KMS-11 (cell line): Measurements from ENCODE around the gene MKX.

Experiments
- H2AFZ ChIP-seq: fragments of 200-600 bp; sonication (generic); 2 replicates; pipeline ENCODE4 v1.6.1; 2016; ENCODE audit warnings: antibody characterized with exemption, mixed run types, low read depth
- H3K27ac ChIP-seq: fragments of 200-600 bp; sonication (generic); 2 replicates; pipeline ENCODE4 v1.6.1; 2016; ENCODE audit warnings: mild to moderate bottlenecking, mixed run types
- H3K27me3 ChIP-seq: fragments of 200-600 bp; sonication (generic); 2 replicates; pipeline ENCODE4 v1.6.1; 2017; ENCODE audit warnings: mild to moderate bottlenecking, low read depth, mixed run types, moderate library complexity; ENCODE audit not compliant: insufficient read depth
- H3K36me3 ChIP-seq: fragments of 200-600 bp; sonication (generic); 2 replicates; pipeline ENCODE4 v1.6.1; 2017; ENCODE audit warnings: mild to moderate bottlenecking, mixed run types; ENCODE audit not compliant: insufficient read depth
- H3K4me1 ChIP-seq: fragments of 200-600 bp; sonication (generic); 2 replicates; pipeline ENCODE4 v1.6.1; 2016; ENCODE audit warnings: mild to moderate bottlenecking, low read depth, mixed run types; ENCODE audit not compliant: poor library complexity, severe bottlenecking
- H3K4me2 ChIP-seq: fragments of 200-600 bp; sonication (generic); 2 replicates; pipeline ENCODE4 v1.7.0; 2016; ENCODE audit warnings: mild to moderate bottlenecking, mixed run types
- H3K4me3 ChIP-seq: fragments of 200-600 bp; sonication (generic); IDR thresholded peaks from 2 replicates; pipeline ENCODE4 v1.6.1; 2017; ENCODE audit warnings: low read depth, low read length, mixed read lengths; ENCODE audit not compliant: insufficient read depth
- H3K79me2 ChIP-seq: fragments of 200-600 bp; sonication (generic); 2 replicates; pipeline ENCODE4 v1.6.1; 2016; ENCODE audit warnings: low read depth, mixed run types; ENCODE audit not compliant: insufficient read depth
- H3K9ac ChIP-seq: fragments of 200-600 bp; sonication (generic); 2 replicates; pipeline ENCODE4 v1.6.1; 2016; ENCODE audit warnings: mild to moderate bottlenecking, mixed run types
- H4K20me1 ChIP-seq: fragments of 200-600 bp; sonication (generic); 2 replicates; pipeline ENCODE4 v1.6.1; 2016; ENCODE audit warnings: mild to moderate bottlenecking, mixed run types; ENCODE audit not compliant: insufficient read depth
- CTCF ChIP-seq: fragments of 200-600 bp; sonication (generic); conservative IDR thresholded peaks from 2 replicates; pipeline ENCODE4 v1.6.1; 2017; ENCODE audit warnings: low read depth, mild to moderate bottlenecking, antibody characterized with exemption, low read length, moderate library complexity, mixed read lengths

MKX gene

GRCh38 chr10:27692663-27693062, 53.0 kb downstream of the MKX start:
- Histone ChIP-seq H3K4me2 (no peak overlapping the region), H3K36me3 (no peaks in the 10 kb centered on the region), H4K20me1 (no peaks in the 10 kb centered on the region), H3K27ac (no peak overlapping the region), H3K9ac (no peak overlapping the region), H3K4me3 (no peak overlapping the region), H3K79me2 (no peaks in the 10 kb centered on the region), H3K27me3 (no peaks in the 10 kb centered on the region), H2AFZ (no peak overlapping the region), H3K4me1 (no peaks in the 10 kb centered on the region)
- no peak for TF ChIP-seq CTCF

GRCh38 chr10:27688991-27689390, 56.6 kb downstream of the MKX start:
- H3K4me1 ChIP-seq = no peaks in the 10 kb centered on the region
- no peaks in the 10 kb centered on the region for H3K79me2 ChIP-seq
- no peak overlapping the region for H2AFZ ChIP-seq
- no peak overlapping the region for H3K9ac ChIP-seq
- H3K36me3 ChIP-seq = no peaks in the 10 kb centered on the region
- H3K4me2 ChIP-seq = no peak overlapping the region
- H3K27me3 ChIP-seq = no peaks in the 10 kb centered on the region
- no peak overlapping the region for H3K4me3 ChIP-seq
- H3K27ac ChIP-seq = no peak overlapping the region
- no peaks in the 10 kb centered on the region for H4K20me1 ChIP-seq
- TF ChIP-seq CTCF = no peak

- H3K4me1 ChIP-seq = no peaks in the 10 kb centered on the region
- no peak overlapping the region for H3K9ac ChIP-seq
- H2AFZ ChIP-seq = no peak overlapping the region
- H3K27me3 ChIP-seq = no peaks in the 10 kb centered on the region
- H3K27ac ChIP-seq = no peak overlapping the region
- no peaks in the 10 kb centered on the region for H3K36me3 ChIP-seq
- H3K79me2 ChIP-seq = no peaks in the 10 kb centered on the region
- no peak overlapping the region for H3K4me2 ChIP-seq
- H4K20me1 ChIP-seq = no peaks in the 10 kb centered on the region
- H3K4me3 ChIP-seq = no peak overlapping the region
- TF ChIP-seq CTCF = no peak
Measured at GRCh38 chr10:27688276-27688675, 57.3 kb downstream of the MKX start.

GRCh38 chr10:27687743-27688142, 57.9 kb downstream of the MKX start:
- Histone ChIP-seq H3K36me3 (no peaks in the 10 kb centered on the region), H3K27me3 (no peaks in the 10 kb centered on the region), H3K27ac (no peak overlapping the region), H2AFZ (no peak overlapping the region), H3K4me1 (no peaks in the 10 kb centered on the region), H3K9ac (no peak overlapping the region), H3K79me2 (no peaks in the 10 kb centered on the region), H3K4me2 (no peak overlapping the region), H4K20me1 (no peaks in the 10 kb centered on the region), H3K4me3 (no peak overlapping the region)
- no peak for TF ChIP-seq CTCF

GRCh38 chr10:27687326-27687725, 58.3 kb downstream of the MKX start:
- no peaks in the 10 kb centered on the region for H3K27me3 ChIP-seq
- TF ChIP-seq CTCF = no peak
- no peak overlapping the region for H3K27ac ChIP-seq
- no peak overlapping the region for H3K9ac ChIP-seq
- no peaks in the 10 kb centered on the region for H3K36me3 ChIP-seq
- no peaks in the 10 kb centered on the region for H4K20me1 ChIP-seq
- no peak overlapping the region for H3K4me3 ChIP-seq
- no peaks in the 10 kb centered on the region for H3K4me1 ChIP-seq
- no peak overlapping the region for H3K4me2 ChIP-seq
- H2AFZ ChIP-seq = no peak overlapping the region
- no peaks in the 10 kb centered on the region for H3K79me2 ChIP-seq
